ENCODE data around the gene ZNF524.
"Not testable (repeated sequence)": the region's sequence is repeated elsewhere in the genome, so short reads cannot be mapped to it uniquely, and the experiment has no call there.

DNA sequence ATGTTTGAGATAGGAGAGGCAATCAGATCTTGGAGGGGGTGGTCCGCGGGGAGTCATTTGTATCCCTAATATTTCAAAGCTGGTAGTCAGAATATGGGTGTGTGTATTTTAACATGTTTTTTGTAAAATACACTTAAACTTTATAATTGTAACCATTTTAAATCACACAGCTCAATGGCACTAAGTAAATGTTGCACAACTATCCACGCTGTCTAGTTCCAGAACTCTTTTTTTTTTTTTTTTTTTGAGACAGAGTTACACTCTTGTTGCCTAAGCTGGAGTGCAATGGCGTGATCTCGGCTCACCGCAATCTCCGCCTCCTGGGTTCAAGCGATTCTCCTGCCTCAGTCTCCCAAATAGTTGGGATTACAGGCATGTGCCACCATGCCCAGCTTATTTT lies 16.2 kb upstream of the ZNF524 start:
- TF ChIP-seq POLR2A, POLR2AphosphoS5 (IDR thresholded peaks at IDR 0.05; ENCODE audit: low read depth, low read length): not testable (repeated sequence)

All from GM12892 (cell line).